Loucy (cell line): ENCODE measurements around the gene PTGDR2.

Experiments
- CTCF ChIP-seq: fragments of 200-600 bp; sonication (generic); conservative IDR thresholded peaks from 2 replicates; pipeline ENCODE4 v1.5.1; 2014; ENCODE audit warnings: mild to moderate bottlenecking, antibody characterized with exemption, low read length
- EZH2phosphoT487 ChIP-seq: fragments of 200-600 bp; IDR thresholded peaks from 2 replicates; pipeline ENCODE4 v1.6.1; 2018; ENCODE audit warnings: antibody characterized with exemption, mild to moderate bottlenecking, moderate library complexity, borderline replicate concordance

- TF ChIP-seq CTCF (no peak), EZH2phosphoT487 (no peak)
Measured at GRCh38 chr11:60845338-60845737, 10.4 kb downstream of the PTGDR2 start.
